ENCODE data around the gene SBF2.
"Not testable (repeated sequence)": the region's sequence is repeated elsewhere in the genome, so short reads cannot be mapped to it uniquely, and the experiment has no call there.

The SBF2 gene

GRCh38 chr11:10012068-10012467, 282.0 kb downstream of the SBF2 start:
- DNase-seq (ENCODE audit: low read depth) = no peak

- no peak for DNase-seq (ENCODE audit: low read depth)
These were observed 288.0 kb downstream of the SBF2 start for GRCh38 chr11:10005955-10006525.

DNA sequence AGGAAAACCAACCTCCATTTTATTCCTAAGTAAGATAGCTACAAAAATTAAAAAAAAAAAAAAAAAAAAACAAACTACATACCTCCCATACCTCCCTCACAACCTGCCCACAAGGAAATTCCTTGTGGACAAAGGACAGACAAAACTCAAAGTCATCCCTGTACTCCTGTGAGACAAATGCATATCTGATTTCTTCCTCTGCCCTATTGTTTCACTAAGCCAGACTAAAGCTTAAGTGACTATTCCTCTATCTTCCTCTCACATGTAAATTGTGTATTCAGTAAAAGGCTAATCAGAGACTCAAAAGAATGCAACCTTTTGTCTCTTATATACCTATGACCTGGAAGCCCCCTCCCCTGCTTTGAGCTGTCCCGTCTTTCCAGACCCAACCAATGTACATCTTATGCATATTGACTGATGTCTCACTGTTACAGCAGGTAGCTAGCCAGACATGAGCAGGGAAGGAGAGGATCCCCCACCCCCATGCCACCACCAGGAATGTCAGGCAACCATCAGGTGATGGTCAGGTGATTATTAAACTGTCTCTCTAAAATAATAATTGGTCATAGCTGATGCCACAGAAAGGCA, 289.4 kb downstream of the SBF2 start:
- DNase-seq (ENCODE audit: low read depth) = no peak

- no peak for DNase-seq (ENCODE audit: low read depth)
These were observed 291.8 kb downstream of the SBF2 start for GRCh38 chr11:10002221-10002620.

- DNase-seq (ENCODE audit: low read depth) = no peak
These were observed 301.7 kb downstream of the SBF2 start for GRCh38 chr11:9992306-9992705.

DNA sequence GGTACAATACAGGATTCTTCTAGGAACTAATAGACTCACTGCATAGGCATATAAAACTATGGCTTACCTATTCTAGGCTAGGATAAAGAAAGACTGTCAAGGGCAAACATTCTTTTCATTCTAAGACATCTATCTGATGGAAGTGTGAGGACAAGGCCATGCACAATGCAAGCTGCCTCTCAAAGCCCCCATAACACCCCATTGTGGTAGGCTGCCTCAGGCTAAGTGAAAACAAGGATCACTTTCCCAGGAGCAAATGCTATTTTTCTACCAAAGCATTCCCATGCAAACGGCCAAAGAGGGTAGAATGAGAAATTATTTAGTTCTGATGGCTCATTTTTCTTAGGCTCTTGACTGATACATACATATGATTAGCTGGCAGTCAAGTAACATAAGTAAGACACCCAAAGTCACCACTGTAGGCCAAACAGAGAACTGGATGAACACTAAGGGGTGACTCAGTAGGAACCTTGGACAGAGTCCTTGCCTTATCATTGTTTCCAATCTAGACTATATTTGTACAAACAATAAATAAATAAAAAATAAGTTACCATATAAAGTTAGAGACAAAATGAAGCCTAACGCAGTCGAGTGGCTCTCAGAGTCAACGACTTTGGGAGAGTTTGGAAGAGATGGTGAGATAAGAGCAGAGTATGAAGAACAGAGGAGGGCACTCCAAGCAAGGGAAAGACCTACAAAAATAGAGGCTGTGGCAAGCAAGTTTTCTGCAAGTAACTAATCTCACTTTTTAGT, 303.6 kb downstream of the SBF2 start:
- no peak for DNase-seq (ENCODE audit: low read depth)

DNA sequence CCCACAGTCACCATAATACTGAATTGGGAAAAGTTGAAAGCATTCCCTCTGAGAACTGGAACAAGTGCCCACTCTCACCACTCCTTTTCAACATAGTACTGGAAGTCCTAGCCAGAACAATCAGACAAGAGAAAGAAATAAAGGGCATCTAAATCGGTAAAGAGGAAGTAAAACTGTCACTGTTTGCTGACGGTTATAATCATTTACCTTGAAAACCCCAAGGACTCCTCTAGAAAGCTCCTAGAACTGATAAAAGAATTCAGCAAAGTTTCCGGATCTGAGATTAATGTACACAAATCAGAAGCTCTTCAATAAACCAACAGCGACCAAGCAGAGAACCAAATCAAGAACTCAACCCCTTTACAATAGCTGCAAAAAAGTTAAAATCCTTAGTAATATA, 306.7 kb downstream of the SBF2 start:
- not testable (repeated sequence) for DNase-seq (ENCODE audit: low read depth)

DNA sequence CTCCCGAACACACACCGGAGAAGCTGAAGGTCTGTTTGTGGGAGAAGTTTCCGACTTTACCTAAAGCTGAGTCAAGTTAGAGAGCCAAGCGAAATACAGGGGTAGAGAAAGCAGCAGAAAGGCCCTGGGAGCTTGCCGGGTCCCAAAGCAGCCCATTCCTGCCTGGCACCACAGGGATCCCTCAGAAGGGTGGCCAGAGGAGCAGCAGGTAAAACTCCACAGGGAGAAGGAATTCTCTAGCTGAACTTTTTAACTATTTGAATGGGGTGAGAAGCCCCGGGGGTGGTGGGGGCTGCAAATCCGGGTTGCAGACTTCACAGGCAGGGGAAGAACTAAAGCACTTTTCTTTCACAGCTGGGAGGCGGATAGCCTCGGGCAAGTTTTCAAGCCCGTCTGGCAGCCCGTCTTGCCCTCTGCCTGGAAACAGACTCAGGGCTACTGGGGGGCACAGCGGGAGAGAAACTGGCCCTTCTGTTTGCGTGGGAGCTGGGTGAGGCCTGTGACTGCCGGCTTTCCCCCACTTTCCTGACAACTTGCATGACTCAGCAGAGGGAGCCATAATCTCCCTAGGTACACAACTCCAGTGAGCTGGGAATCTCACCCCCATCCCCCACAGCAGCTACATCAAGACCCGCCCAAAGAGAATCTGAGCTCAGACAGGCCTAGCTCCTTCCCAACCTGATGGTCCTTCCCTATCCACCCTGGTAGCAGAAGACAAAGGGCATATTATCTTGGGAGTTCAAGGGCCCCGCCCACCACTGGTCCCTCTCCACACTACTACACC, 311.0 kb downstream of the SBF2 start:
- no peak for DNase-seq (ENCODE audit: low read depth)

DNA sequence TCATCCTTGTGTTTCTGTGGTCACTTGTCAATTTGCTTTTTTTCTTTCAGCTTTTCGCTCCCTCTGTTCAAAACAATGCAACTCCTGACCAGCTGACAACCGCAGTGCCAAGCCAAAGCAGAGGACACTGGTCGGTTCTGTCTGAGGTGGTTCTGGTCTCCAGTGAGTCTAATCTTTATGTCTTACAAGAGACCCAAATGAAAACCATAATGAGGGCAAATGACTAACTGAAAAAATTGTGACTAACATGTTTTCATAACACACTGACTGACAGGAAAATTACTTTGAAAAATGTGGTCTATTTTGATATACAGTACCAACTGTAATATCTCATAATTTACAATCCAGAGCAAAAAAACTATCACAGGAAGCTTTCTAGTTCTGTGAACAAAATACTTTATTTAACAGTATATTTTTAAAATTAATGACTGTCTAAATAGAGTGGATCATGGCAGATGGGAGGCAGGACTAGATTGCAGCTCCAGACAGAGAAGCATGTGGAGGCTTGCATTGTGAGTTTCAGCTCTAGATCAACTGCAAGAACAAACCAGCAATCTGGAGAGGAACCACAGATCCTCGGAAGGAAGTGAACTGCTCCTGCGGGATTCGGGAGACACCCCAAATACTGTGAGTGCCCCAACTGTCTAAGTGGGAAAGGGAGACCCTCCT, 311.8 kb downstream of the SBF2 start:
- no peak for DNase-seq (ENCODE audit: low read depth)

GRCh38 chr11:9980931-9981330, 313.1 kb downstream of the SBF2 start:
- no peak for DNase-seq (ENCODE audit: low read depth)

DNA sequence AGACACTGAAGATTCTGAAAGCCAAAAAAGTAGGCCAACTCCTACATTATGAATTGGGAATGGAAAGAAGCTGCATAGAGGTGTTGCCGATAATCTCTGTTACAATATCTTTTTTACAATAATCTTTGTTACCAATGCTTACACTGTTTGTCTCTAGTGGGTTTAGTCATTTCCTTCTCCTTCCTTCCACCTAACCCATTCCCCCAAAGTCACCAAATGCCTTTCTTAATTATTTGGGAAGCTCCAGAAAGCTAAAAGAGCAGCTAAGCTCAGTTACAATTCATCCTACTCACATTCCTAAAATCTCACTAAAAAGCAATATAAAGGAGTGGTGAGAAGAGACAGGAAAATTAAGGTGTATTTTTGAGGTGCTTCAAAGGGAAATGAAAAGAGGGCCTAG, 316.5 kb downstream of the SBF2 start:
- no peak for DNase-seq (ENCODE audit: low read depth)

GRCh38 chr11:9974375-9974774, 319.6 kb downstream of the SBF2 start:
- no peak for DNase-seq (ENCODE audit: low read depth)

- no peak for DNase-seq (ENCODE audit: low read depth)
These were observed 320.1 kb downstream of the SBF2 start for GRCh38 chr11:9973921-9974320.

DNA sequence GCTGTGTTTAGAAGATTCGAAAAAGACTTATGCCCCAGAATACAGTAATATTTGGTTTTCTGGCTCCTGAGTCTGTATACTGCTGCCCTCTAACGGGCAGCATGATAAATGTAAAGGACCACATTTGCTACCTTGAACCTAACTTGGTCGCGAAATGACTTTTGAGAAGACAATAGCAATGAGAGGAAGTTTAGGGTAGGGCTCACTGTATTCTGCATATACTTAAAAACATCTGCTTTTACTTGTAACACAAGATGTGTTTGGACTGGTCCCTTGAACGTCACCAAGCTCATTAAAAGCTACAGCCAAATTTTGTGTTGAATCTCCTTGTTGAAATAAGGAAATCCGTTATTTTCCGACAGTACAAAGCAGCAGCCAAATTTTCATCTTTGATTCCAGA, 321.0 kb downstream of the SBF2 start:
- DNase-seq (ENCODE audit: low read depth) = no peak

- DNase-seq (ENCODE audit: low read depth) = no peak
These were observed 322.1 kb downstream of the SBF2 start for GRCh38 chr11:9971894-9972293.

DNA sequence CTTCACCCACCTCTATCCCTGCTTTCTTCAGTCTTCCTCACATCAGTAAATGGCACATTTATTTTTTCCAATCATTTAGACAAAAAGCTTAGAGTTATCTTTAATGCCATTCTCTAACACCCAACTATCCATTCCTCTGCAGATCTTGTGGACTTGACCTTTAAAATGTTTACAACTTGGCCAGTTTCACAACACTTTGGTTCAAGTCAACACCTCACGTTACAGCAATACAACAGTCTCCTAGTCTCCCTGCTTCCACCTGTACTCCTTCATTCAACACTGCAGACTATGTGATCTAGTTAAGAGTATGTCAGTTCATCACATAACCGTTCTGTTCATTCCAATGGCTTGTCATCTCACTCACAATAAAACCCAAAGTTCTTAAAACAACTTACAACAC, 325.0 kb downstream of the SBF2 start:
- DNase-seq (ENCODE audit: low read depth) = no peak

DNA sequence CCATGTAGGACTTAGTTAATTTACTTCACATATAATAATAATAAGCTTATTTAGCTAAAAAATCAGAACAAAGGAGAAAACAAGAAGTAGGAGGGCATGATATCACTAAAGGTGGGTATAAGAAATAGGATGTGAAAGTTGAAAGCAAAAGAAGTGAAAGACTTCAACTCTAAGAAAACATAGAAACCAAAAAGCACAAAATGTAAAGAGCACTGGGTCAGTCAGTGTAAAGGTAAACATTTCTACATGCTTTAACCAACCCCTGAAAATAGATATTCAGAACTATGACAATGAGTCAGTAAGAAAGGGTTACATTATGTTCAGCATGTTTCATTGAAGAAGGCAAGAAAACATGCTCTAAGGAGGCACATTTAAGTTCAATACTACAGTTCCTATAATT, 331.3 kb downstream of the SBF2 start:
- DNase-seq (ENCODE audit: low read depth) = no peak

DNA sequence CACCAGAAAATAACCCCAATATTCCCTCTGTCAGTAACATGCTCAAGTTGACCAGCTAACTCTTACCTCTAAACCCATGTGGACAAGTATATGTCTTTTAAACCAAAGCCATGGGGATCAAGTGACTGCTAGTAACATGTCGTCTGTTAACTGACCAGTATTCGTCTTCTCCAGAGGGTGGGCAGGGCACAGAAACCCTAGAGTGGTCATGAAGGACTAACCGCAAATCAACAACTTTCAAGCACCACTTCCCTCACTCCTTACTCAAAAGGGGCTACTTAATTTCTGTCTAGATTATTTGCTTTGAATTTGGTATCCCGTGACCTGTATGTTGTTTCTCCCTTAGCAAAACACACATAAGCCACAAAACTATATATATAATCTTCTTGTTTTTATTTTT, 336.9 kb downstream of the SBF2 start:
- no peak for DNase-seq (ENCODE audit: low read depth)

- DNase-seq (ENCODE audit: low read depth) = no peak
These were observed 337.5 kb downstream of the SBF2 start for GRCh38 chr11:9956483-9956882.

GRCh38 chr11:9955391-9955790, 338.6 kb downstream of the SBF2 start:
- no peak for DNase-seq (ENCODE audit: low read depth)

DNA sequence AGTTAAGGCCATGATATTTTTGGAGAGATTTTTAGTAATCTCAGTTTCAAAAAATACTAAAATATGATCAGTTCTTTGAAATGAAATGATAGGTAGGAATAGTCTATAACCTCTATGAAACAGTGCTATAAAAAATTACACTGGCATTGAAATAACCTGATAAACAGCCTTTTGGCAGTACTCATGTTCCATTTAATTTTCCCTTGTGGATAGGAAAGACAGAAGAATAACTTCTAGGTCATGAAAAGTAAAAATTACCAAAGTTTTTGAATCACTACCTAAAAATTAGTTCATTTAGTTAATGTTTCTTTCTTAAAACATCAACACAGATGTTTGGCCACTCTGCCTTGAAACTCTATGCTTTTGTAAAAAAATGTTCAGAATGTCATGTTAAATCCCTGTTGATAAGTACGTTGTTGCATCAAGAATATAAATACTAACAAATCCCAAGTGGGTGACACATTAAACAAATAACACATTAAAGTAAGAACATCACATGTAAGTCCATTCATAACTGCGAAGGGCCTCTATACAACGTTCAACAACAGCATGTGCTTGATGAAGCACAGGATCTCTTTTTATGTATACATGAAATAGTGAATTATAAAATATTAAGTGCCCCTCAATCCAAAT, 339.9 kb downstream of the SBF2 start:
- DNase-seq (ENCODE audit: low read depth) = no peak
